Measurements from ENCODE around the gene LPAR3.

DNA sequence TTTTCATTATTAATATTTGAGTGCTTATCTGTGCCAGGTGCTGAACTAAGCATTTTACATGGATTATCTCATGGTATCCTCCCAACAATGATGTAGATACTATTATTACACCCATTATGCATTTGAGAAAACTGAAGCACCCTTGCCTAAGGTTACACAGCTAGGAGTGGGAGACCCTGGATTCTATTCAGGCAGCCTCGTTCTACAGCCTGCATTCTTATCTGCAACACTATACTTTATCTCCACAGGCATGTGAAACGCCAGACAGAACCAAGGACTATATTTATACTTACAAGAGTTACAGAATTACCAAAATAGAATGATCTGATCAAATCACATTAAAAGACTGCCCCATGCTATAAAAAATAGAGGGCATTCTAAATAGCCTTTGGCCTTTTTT, 22.4 kb downstream of the LPAR3 start:
- no peak for TF ChIP-seq YY1 (IDR thresholded peaks at IDR 0.05; ENCODE audit: insufficient read depth, insufficient read length)
- no peak for TF ChIP-seq ZNF274 (IDR thresholded peaks at IDR 0.05; ENCODE audit: low read depth, low read length)
- no peak for TF ChIP-seq SUZ12 (IDR thresholded peaks at IDR 0.05; ENCODE audit: extremely low read depth, insufficient read depth, insufficient read length)

Measured in NT2/D1 (cell line).